CD4-positive, alpha-beta T cell treated with Interferon gamma for 1 hour (primary cell): ENCODE results near the gene RASA4.
"Not testable (repeated sequence)": the region's sequence is repeated elsewhere in the genome, so short reads cannot be mapped to it uniquely, and the experiment has no call there.

Experiments
- DNase-seq: peaks from one replicate; pipeline ENCODE4 v3.0.0-alpha.2; 2020

The RASA4 gene

GRCh38 chr7:102542083-102542482 is 74.5 kb downstream of the RASA4 start:
- not testable (repeated sequence) for DNase-seq

- not testable (repeated sequence) for DNase-seq
These were observed 76.0 kb downstream of the RASA4 start for GRCh38 chr7:102540604-102541003.

GRCh38 chr7:102535062-102535615 is 81.4 kb downstream of the RASA4 start:
- DNase-seq = not testable (repeated sequence)

- DNase-seq = not testable (repeated sequence)
These were observed 84.4 kb downstream of the RASA4 start for GRCh38 chr7:102532127-102532526.

- DNase-seq = not testable (repeated sequence)
These were observed 85.0 kb downstream of the RASA4 start for GRCh38 chr7:102531583-102531982.

GRCh38 chr7:102527822-102528793 is 88.4 kb downstream of the RASA4 start:
- not testable (repeated sequence) for DNase-seq

GRCh38 chr7:102527182-102527581 is 89.4 kb downstream of the RASA4 start:
- not testable (repeated sequence) for DNase-seq

- DNase-seq = not testable (repeated sequence)
These were observed 91.8 kb downstream of the RASA4 start for GRCh38 chr7:102524803-102525202.
